ENCODE measurements around the gene TENM4. TPM values are rescaled to one million over a fixed set of nuclear protein-coding genes. Genes with fewer than 3 reads are reported as not detected.
"Not testable (repeated sequence)": the region's sequence is repeated elsewhere in the genome, so short reads cannot be mapped to it uniquely, and the experiment has no call there.

Gene TENM4
- total RNA-seq, 1 donor from 2014 or later: 11.9 TPM

GRCh38 chr11:79198203-79198897 is 242.5 kb downstream of the TENM4 start:
- intact Hi-C loops (cut with DNase I): no loop called here
- Histone ChIP-seq H3K9me3 (no peaks in the 10 kb centered on the region), H3K36me3 (no peaks in the 10 kb centered on the region), H3K27ac (no peak overlapping the region), H3K4me3 (no peak overlapping the region), H3K27me3 (no peaks in the 10 kb centered on the region), H3K4me1 (peaks cover 3% of the 10 kb centered on the region in 2 donors)
- DNase-seq (ENCODE audit: low spot score in 2 of 2): no peak
- TF ChIP-seq CTCF (IDR thresholded peaks at IDR 0.05): no peak

- H3K36me3 ChIP-seq: no peaks in the 10 kb centered on the region
- DNase-seq (ENCODE audit: low spot score in 2 of 2): no peak
- no peak overlapping the region for H3K4me3 ChIP-seq
- no peaks in the 10 kb centered on the region for H3K9me3 ChIP-seq
- H3K27ac ChIP-seq: no peak overlapping the region
- peaks cover 3% of the 10 kb centered on the region in 2 donors for H3K4me1 ChIP-seq
- no peaks in the 10 kb centered on the region for H3K27me3 ChIP-seq
- TF ChIP-seq CTCF (IDR thresholded peaks at IDR 0.05): no peak
- intact Hi-C loops (cut with DNase I): no loop called here
Measured at GRCh38 chr11:79196950-79197349, 243.9 kb downstream of the TENM4 start.

- DNase-seq (ENCODE audit: low spot score in 2 of 2): no peak
- Histone ChIP-seq H3K27me3 (no peaks in the 10 kb centered on the region), H3K4me1 (peaks cover 3% of the 10 kb centered on the region in 2 donors), H3K36me3 (no peaks in the 10 kb centered on the region), H3K27ac (no peak overlapping the region), H3K4me3 (no peak overlapping the region), H3K9me3 (no peaks in the 10 kb centered on the region)
- TF ChIP-seq CTCF (IDR thresholded peaks at IDR 0.05): no peak
- intact Hi-C loops (cut with DNase I): no loop called here
Measured at GRCh38 chr11:79195209-79195608, 245.6 kb downstream of the TENM4 start.

GRCh38 chr11:79193663-79194310 is 247.0 kb downstream of the TENM4 start:
- Histone ChIP-seq H3K36me3 (no peaks in the 10 kb centered on the region), H3K27ac (no peak overlapping the region), H3K4me3 (no peak overlapping the region), H3K4me1 (peaks cover 0 to 7% of the 10 kb centered on the region in 2 donors), H3K27me3 (no peaks in the 10 kb centered on the region), H3K9me3 (no peaks in the 10 kb centered on the region)
- no peak for DNase-seq (ENCODE audit: low spot score in 2 of 2)
- TF ChIP-seq CTCF (IDR thresholded peaks at IDR 0.05): no peak
- intact Hi-C loops (cut with DNase I): no loop called here

- Histone ChIP-seq H3K4me3 (no peak overlapping the region), H3K27me3 (no peaks in the 10 kb centered on the region), H3K4me1 (peaks cover 0 to 7% of the 10 kb centered on the region in 2 donors), H3K27ac (no peak overlapping the region), H3K9me3 (no peaks in the 10 kb centered on the region), H3K36me3 (no peaks in the 10 kb centered on the region)
- DNase-seq (ENCODE audit: low spot score in 2 of 2): no peak
- intact Hi-C loops (cut with DNase I): no loop called here
- no peak for TF ChIP-seq CTCF (IDR thresholded peaks at IDR 0.05)
Measured at GRCh38 chr11:79192836-79193235, 248.0 kb downstream of the TENM4 start.

GRCh38 chr11:79191716-79192115 is 249.1 kb downstream of the TENM4 start:
- H3K27me3 ChIP-seq; H3K27ac ChIP-seq; intact Hi-C loops (cut with DNase I); H3K4me3 ChIP-seq; DNase-seq (ENCODE audit: low spot score in 2 of 2); H3K4me1 ChIP-seq; H3K36me3 ChIP-seq; H3K9me3 ChIP-seq: not testable (repeated sequence)

- H3K4me1 ChIP-seq; H3K27ac ChIP-seq; H3K27me3 ChIP-seq; DNase-seq (ENCODE audit: low spot score in 2 of 2); H3K9me3 ChIP-seq; H3K4me3 ChIP-seq; H3K36me3 ChIP-seq; intact Hi-C loops (cut with DNase I): not testable (repeated sequence)
Measured at GRCh38 chr11:79190553-79190952, 250.3 kb downstream of the TENM4 start.
